Psoas muscle (tissue), 8 donors: Measurements from ENCODE around the gene NMD3. TPM values are rescaled to one million over a fixed set of nuclear protein-coding genes. Genes with fewer than 3 reads are reported as not detected.

Experiments
- ATAC-seq, 4 donors: fragments of 200-7000 bp; cut with Tn5 transposase; one replicate each; pipeline ENCODE4 v1.9.1; 2020; ENCODE audit warnings: moderate library complexity in 3 of 4, mild to moderate bottlenecking in 2 of 4
- DNase-seq, 2 donors: peaks; one replicate each; pipeline ENCODE4 v3.0.0-alpha.2; 2020
- H3K27ac ChIP-seq: fragments of 200-600 bp; one replicate; pipeline ENCODE4 v1.8.0; 2022
- H3K27me3 ChIP-seq, 3 donors: fragments of 200-600 bp in 1 of 3; one replicate each; pipeline versions ENCODE4 v1.6.1 to v1.8.0; 2013 to 2022; ENCODE audit warnings: low read length in 2 of 3, mild to moderate bottlenecking in 2 of 3, moderate library complexity in 1 of 3; ENCODE audit not compliant: insufficient read depth in 3 of 3
- H3K36me3 ChIP-seq, 2 donors: fragments of 200-600 bp in 1 of 2; one replicate each; pipeline versions ENCODE4 v1.6.1 to v1.8.0; 2013 to 2022; ENCODE audit warnings: low read depth in 1 of 2, mild to moderate bottlenecking in 1 of 2, moderate library complexity in 1 of 2; ENCODE audit not compliant: insufficient read depth in 1 of 2
- H3K4me1 ChIP-seq: fragments of 200-600 bp; one replicate; pipeline ENCODE4 v1.8.0; 2022
- H3K4me3 ChIP-seq: fragments of 200-600 bp; one replicate; pipeline ENCODE4 v1.8.0; 2022; ENCODE audit warnings: mild to moderate bottlenecking
- H3K9me3 ChIP-seq: fragments of 200-600 bp; one replicate; pipeline ENCODE4 v1.8.0; 2022
- WGBS, 3 donors: extraction: QIAGEN DNeasy Blood & Tissue Kit; methylation state at CpG; one replicate each; pipeline versions ENCODE4 v1.1.6 to v1.1.7; 2013; 5-methylcytosine and 5-hydroxymethylcytosine counted together
- intact Hi-C, 2 donors: fragments of 100-400 bp; cut with DNase I; formaldehyde crosslinking; loops; one replicate each; pipeline versions ENCODE4 v1.11.0 to v1.14.2; 2022
- polyA plus RNA-seq, 3 donors: library from polyadenylated mRNA; stranded (reverse); fragments of 200-250 nt; gene quantifications; one replicate each; pipeline ENCODE4 v1.2.3, GENCODE V29; 2013
- total RNA-seq, 4 donors: library from RNA; stranded (reverse); fragmentation: NEBNext Ultra II Directional in 2 of 4; extraction: Animal tissue kit (Norgen Biotek cat#: 25700) in 2 of 4; gene quantifications; one replicate each; pipeline versions ENCODE4 v1.2.1 to v1.2.4, GENCODE V29; 2021 to 2023
- TF ChIP-seq, protein P1 (sequence below): fragments of 200-600 bp; IDR thresholded peaks from one replicate; pipeline ENCODE4 v1.8.0; 2022; ENCODE audit warnings: antibody characterized with exemption
- donor health status: healthy with polysubstance abuse.
- donor health status: DM: no; HTN: no; CAD: no; lungs with moderate emphysema.
- donor health status: Bipolar disorder and iron deficiency.
- donor health status: healthy.
- donor health status: DM: yes; HTN: yes; CAD: no.
- donor health status: DM: no; HTN: no; CAD: no.
- donor health status: DM: no; HTN: no; CAD: no.
- donor health status: DM: yes; HTN: yes; CAD: no.

The NMD3 gene
- total and polyA plus RNA-seq, 7 donors = 19.1 to 53.4 (median 30.7) TPM

DNA sequence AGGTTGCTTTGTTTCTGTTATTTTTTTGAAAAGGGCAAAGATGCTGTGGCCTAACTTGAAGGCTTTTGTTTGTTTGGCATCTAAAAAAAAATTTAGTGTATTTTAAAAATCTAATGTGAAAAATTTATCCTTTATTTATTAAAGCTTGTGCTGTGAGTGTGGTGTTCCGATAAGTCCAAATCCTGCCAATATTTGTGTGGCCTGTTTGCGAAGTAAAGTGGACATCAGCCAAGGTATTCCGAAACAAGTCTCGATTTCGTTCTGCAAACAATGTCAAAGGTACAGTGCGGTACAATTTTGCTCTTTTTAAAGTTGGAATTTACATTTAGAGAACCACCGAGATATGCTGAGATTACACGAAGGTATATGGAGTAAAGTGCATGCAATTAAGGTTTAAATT, 3.7 kb downstream of the NMD3 start:
- TF ChIP-seq, protein P1, sequence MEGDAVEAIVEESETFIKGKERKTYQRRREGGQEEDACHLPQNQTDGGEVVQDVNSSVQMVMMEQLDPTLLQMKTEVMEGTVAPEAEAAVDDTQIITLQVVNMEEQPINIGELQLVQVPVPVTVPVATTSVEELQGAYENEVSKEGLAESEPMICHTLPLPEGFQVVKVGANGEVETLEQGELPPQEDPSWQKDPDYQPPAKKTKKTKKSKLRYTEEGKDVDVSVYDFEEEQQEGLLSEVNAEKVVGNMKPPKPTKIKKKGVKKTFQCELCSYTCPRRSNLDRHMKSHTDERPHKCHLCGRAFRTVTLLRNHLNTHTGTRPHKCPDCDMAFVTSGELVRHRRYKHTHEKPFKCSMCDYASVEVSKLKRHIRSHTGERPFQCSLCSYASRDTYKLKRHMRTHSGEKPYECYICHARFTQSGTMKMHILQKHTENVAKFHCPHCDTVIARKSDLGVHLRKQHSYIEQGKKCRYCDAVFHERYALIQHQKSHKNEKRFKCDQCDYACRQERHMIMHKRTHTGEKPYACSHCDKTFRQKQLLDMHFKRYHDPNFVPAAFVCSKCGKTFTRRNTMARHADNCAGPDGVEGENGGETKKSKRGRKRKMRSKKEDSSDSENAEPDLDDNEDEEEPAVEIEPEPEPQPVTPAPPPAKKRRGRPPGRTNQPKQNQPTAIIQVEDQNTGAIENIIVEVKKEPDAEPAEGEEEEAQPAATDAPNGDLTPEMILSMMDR = no peak
- peaks cover 19% of the 10 kb centered on the region for H3K4me1 ChIP-seq
- intact Hi-C loops = loop anchor here in 1 of 2 donors (10.0 kb wide), 1 partner anchor 270 kb away; no protein-coding TSS in a partner anchor
- DNase-seq (no peak), ATAC-seq (no peak)
- no peaks in the 10 kb centered on the region for H3K9me3 ChIP-seq
- H3K27ac ChIP-seq = no peak overlapping the region
- 86 to 92% (median 92%) methylated on average over 8 of the region's 8 CpGs for WGBS, 3 donors
- H3K4me3 ChIP-seq = no peak overlapping the region
- H3K36me3 ChIP-seq = peaks cover 3 to 69% of the 10 kb centered on the region in 2 donors
- no peaks in the 10 kb centered on the region for H3K27me3 ChIP-seq

DNA sequence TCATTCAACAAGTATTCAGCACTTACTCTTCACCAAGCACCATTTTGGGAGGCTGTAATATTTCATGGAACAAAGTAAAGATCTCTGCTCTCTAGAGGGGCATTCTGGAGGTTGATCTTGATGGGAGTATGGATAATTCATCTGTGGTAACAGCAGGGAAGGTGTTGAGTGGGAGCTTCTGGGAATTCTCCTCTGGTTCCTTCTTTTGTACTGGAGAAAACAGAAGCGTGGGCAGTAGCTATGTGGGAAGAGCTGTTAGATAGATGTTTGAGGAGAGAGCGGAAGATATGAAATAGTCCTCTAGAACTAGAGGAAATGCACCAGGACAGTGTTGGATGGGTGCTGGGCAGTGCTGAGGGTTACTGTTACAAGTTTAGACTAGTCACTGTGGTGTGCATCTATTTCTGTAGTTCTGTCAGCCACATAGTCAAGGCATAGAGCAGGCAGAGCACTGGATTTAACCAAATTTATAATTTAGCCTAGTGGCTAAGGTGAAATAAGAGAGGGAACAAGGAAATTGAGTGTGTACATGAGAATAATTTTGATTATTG, 9.6 kb downstream of the NMD3 start:
- peak in 2 of 4 donors; percentile 54 to 57 for ATAC-seq
- Histone ChIP-seq H3K4me3 (no peak overlapping the region), H3K36me3 (peaks cover 8 to 87% of the 10 kb centered on the region in 2 donors), H3K4me1 (no peaks in the 10 kb centered on the region), H3K27me3 (no peaks in the 10 kb centered on the region), H3K27ac (no peak overlapping the region), H3K9me3 (no peaks in the 10 kb centered on the region)
- no peak for DNase-seq
- 97 to 100% (median 98%) methylated on average over 2 of the region's 2 CpGs for WGBS, 3 donors
- TF ChIP-seq, protein P1 = no peak
- intact Hi-C loops = no loop called here

DNA sequence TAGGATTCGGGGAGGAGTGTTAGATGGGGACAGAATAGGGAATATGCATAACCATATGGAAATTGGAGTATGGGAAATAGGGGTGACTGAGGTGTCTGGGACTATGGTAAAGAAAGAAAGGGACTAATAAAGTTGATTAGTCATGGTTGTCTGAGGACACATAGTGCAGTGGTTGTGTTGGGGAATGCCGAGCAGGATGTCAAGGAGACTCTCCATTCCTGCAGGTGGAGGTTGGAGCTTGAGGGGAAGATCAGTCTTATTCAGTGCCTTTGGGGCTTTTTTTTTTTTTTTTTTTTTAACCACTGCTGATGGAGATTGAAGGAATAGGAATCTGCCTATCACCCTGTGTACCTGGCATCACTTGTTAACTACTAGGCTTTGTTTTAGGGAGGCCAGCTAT, 10.8 kb downstream of the NMD3 start:
- Histone ChIP-seq H3K36me3 (peaks cover 6 to 85% of the 10 kb centered on the region in 2 donors), H3K9me3 (no peaks in the 10 kb centered on the region), H3K27me3 (no peaks in the 10 kb centered on the region), H3K27ac (no peak overlapping the region), H3K4me3 (no peak overlapping the region), H3K4me1 (no peaks in the 10 kb centered on the region)
- 85 to 86% (median 85%) methylated on average over 2 of the region's 2 CpGs for WGBS, 3 donors
- DNase-seq = no peak
- TF ChIP-seq, protein P1 = no peak
- ATAC-seq = peak in 1 of 4 donors; percentile 30
- intact Hi-C loops = no loop called here

DNA sequence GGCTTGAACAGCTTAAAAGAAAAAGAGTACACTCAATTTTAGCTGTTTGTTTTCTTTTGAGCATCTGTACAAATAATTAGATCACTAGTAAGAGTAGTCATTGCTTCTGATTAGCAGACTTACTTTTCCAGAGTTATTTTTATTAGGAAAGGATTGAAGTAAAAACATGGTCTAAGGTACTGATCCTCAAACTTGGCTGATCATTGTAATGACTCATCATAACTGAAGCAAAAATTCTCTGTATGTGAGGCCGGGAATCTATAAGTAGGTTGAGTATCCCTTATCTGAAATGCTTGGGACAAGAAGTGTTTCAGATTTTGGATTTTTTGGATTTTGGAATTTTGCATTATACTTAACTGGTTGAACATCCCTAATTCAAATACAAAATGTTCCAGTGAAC, 12.4 kb downstream of the NMD3 start:
- Histone ChIP-seq H3K36me3 (peaks cover 10 to 84% of the 10 kb centered on the region in 2 donors), H3K4me3 (no peak overlapping the region), H3K27me3 (no peaks in the 10 kb centered on the region), H3K4me1 (no peaks in the 10 kb centered on the region), H3K27ac (no peak overlapping the region), H3K9me3 (no peaks in the 10 kb centered on the region)
- intact Hi-C loops = no loop called here
- ATAC-seq = no peak
- no peak for DNase-seq
- TF ChIP-seq, protein P1 = no peak
- WGBS, 3 donors = 89 to 97% (median 94%) methylated on average over 1 of the region's 1 CpG

DNA sequence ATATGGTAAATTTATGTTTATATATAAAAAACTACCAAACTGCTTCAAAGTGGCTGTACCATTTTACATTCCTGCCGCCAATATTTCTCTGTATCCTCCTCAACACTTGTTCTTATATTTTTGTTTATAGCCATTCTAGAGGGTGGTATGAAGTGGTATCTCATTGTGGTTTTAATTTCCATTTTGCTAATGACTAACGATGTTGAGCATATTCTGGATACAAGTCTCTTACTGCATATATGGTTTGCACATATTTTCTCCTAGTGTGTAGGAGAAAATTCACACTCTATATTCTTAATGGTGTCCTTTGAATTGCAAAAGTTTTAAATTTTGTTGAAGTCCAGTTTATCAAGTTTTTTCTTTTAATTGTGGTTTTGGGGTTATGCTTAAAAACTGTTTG, 15.1 kb downstream of the NMD3 start:
- ATAC-seq (no peak), DNase-seq (no peak)
- no peak overlapping the region for H3K4me3 ChIP-seq
- 94 to 96% (median 95%) methylated on average over 2 of the region's 2 CpGs for WGBS, 3 donors
- no peaks in the 10 kb centered on the region for H3K4me1 ChIP-seq
- H3K27ac ChIP-seq = no peak overlapping the region
- intact Hi-C loops = no loop called here
- peaks cover 6 to 84% of the 10 kb centered on the region in 2 donors for H3K36me3 ChIP-seq
- H3K9me3 ChIP-seq = no peaks in the 10 kb centered on the region
- TF ChIP-seq, protein P1 = no peak
- no peaks in the 10 kb centered on the region for H3K27me3 ChIP-seq
